ENCODE data around the gene UBN1.
"Not testable (repeated sequence)": the region's sequence is repeated elsewhere in the genome, so short reads cannot be mapped to it uniquely, and the experiment has no call there.

UBN1 gene

DNA sequence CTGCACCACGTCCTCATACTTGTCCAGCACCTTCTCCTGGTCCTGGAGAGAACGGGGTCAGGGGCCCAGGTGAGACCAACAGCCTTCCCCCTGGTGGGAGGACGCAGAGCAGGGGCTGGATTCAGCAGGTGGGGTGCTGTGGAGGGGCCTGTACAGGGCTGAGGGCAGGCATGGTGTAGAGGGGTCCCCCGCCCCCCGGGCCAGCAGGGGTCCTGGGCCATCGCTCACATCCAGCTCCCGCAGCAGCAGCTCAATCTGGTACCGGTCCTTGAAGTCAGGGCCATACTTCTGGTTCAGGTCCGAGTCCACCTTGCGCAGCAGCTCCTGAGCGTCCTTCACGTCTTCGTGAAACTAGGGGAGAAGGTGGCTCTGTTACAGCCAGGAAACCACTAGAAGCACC, 48.1 kb downstream of the UBN1 start (continued):
- TF ChIP-seq ZNF623 (tag by site-specific recombination; IDR thresholded peaks at IDR 0.05) (no peak), GLIS2 (tag by site-specific recombination; IDR thresholded peaks at IDR 0.05) (no peak), ZNF837 (tag by site-specific recombination; IDR thresholded peaks at IDR 0.05) (no peak), ZNF785 (tag by site-specific recombination; IDR thresholded peaks at IDR 0.05) (no peak), IKZF3 (tag by site-specific recombination; IDR thresholded peaks at IDR 0.05) (no peak), ZNF571 (tag by site-specific recombination; IDR thresholded peaks at IDR 0.05) (no peak), ZNF692 (tag by site-specific recombination; IDR thresholded peaks at IDR 0.05) (no peak)

GRCh38 chr16:4896761-4897160, 49.5 kb downstream of the UBN1 start:
- H3K4me3 ChIP-seq (ENCODE audit: low read depth, low read length); H3K9me3 ChIP-seq (ENCODE audit: control insufficient read depth, insufficient read depth, low read depth, low read length); H3K27ac ChIP-seq (ENCODE audit: extremely low read depth, low read depth, low read length); H3K4me1 ChIP-seq (ENCODE audit: control insufficient read depth, insufficient read depth, low read length); H3K36me3 ChIP-seq (ENCODE audit: control insufficient read depth in 2 of 2, insufficient read depth in 1 of 2, low read length in 2 of 2); CTCF ChIA-PET; POLR2A ChIA-PET: not testable (repeated sequence)

DNA sequence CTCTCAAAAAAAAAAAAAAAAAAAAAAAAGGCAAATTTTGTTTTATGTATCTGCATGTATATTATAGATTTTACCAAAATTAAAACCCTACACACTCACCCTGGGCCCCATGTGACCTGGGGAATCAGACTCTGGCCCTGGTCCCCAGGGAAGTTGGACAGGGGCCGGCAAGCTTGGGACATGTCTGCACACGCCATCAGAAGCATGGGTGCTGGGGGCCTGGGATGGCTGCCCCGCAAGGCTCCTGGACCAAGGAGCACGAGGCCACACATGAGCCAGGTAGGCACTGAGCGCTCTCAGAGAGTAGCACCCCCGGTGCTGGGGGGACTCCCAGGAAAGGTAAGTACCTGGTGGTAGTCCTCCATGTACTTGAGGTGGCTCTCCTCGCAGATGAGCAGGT, 50.0 kb downstream of the UBN1 start:
- Histone ChIP-seq H3K27ac (ENCODE audit: extremely low read depth, low read depth, low read length) (no peak overlapping the region), H3K36me3 (ENCODE audit: control insufficient read depth in 2 of 2, insufficient read depth in 1 of 2, low read length in 2 of 2) (no peaks in the 10 kb centered on the region), H3K4me3 (ENCODE audit: low read depth, low read length) (no peak overlapping the region), H3K4me1 (ENCODE audit: control insufficient read depth, insufficient read depth, low read length) (no peaks in the 10 kb centered on the region), H3K9me3 (ENCODE audit: control insufficient read depth, insufficient read depth, low read depth, low read length) (no peaks in the 10 kb centered on the region)
- POLR2A ChIA-PET: no interaction called here
- TF ChIP-seq ZNF776 (tag by site-specific recombination; IDR thresholded peaks at IDR 0.05; ENCODE audit: borderline replicate concordance): no peak
- TF ChIP-seq, protein P1, sequence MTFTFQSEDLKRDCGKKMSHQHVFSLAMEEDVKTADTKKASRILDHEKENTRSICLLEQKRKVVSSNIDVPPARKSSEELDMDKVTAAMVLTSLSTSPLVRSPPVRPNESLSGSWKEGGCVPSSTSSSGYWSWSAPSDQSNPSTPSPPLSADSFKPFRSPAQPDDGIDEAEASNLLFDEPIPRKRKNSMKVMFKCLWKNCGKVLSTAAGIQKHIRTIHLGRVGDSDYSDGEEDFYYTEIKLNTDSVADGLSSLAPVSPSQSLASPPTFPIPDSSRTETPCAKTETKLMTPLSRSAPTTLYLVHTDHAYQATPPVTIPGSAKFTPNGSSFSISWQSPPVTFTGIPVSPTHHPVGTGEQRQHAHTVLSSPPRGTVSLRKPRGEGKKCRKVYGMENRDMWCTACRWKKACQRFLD (tag by site-specific recombination; IDR thresholded peaks at IDR 0.05): no peak
- TF ChIP-seq REST (tag by site-specific recombination; IDR thresholded peaks at IDR 0.05): peak; percentile 54; the same call in 1 of the 2 replicates
- CTCF ChIA-PET: no interaction called here

DNA sequence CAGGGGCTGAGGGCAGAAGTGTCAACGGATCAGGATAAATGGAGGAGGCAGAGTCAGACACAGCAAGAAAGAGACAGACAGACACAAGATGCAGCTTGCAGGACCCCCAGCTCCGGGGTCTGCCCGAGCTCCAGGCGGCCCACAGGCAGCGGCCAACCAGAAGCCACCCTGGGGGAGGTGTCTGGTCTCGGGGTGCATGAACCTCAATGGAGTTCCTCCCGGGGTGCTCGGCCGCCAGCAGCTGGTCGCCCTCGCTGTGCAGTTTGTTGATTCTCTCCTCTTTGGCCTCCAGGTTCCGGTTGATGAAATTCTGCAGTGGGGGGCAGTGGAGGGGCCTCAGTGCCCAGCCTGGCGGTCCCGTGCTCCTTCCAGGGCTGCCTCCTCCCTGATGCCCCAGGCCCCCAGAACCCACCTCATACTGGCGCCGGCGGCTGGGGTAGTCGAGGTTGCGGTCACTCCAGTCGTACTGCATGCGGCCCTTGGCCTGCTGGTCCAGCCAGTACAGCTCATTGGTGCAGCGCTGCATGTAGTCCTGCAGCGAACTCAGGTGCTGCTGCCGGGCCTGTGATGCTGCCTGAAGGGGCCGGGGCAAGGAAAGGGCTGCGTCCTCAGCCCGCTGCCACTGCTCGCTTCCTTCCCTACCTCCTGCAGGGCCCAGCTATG, 51.7 kb downstream of the UBN1 start:
- CTCF ChIA-PET: no interaction called here

More for the DNA sequence above, 51.7 kb downstream of the UBN1 start:
- Histone ChIP-seq H3K36me3 (ENCODE audit: control insufficient read depth in 2 of 2, insufficient read depth in 1 of 2, low read length in 2 of 2) (no peaks in the 10 kb centered on the region), H3K27ac (ENCODE audit: extremely low read depth, low read depth, low read length) (no peak overlapping the region), H3K4me3 (ENCODE audit: low read depth, low read length) (no peak overlapping the region), H3K9me3 (ENCODE audit: control insufficient read depth, insufficient read depth, low read depth, low read length) (no peaks in the 10 kb centered on the region), H3K4me1 (ENCODE audit: control insufficient read depth, insufficient read depth, low read length) (no peaks in the 10 kb centered on the region)
- POLR2A ChIA-PET: no interaction called here
- TF ChIP-seq ZBTB1 (tag by site-specific recombination; IDR thresholded peaks at IDR 0.05): no peak
- TF ChIP-seq SETDB1 (IDR thresholded peaks at IDR 0.05; ENCODE audit: insufficient read length, low read length): peak; percentile 5

Data from HEK293 (cell line).